ENCODE results near the gene CHAF1A.

Gene CHAF1A

GRCh38 chr19:4406626-4407025, 4.2 kb downstream of the CHAF1A start:
- Histone ChIP-seq H3K9ac (ENCODE audit: low read depth, low read length) (no peak overlapping the region), H3K9me3 (ENCODE audit: insufficient read depth, low read length, severe bottlenecking) (no peaks in the 10 kb centered on the region), H2AFZ (ENCODE audit: low read depth, low read length) (no peak overlapping the region), H3K27ac (ENCODE audit: low read length) (no peak overlapping the region), H4K20me1 (ENCODE audit: insufficient read depth, low read length) (peaks cover 70% of the 10 kb centered on the region), H3K79me2 (ENCODE audit: insufficient read depth, low read length) (peaks cover 91% of the 10 kb centered on the region), H3K27me3 (ENCODE audit: insufficient read depth, low read length, poor library complexity) (no peaks in the 10 kb centered on the region), H3K4me3 (ENCODE audit: low read depth in 1 of 2, low read length in 2 of 2) (no peak overlapping the region), H3K4me1 (ENCODE audit: insufficient read depth, low read length) (peaks cover 37% of the 10 kb centered on the region), H3K36me3 (ENCODE audit: insufficient read depth, low read length) (peaks cover 72% of the 10 kb centered on the region), H3K4me2 (ENCODE audit: insufficient read depth, low read length) (no peak overlapping the region; the same call in 1 of the 2 replicates)
- no peak for DNase-seq
- ATAC-seq (ENCODE audit: insufficient read depth, low read depth): no peak
- TF ChIP-seq EZH2 (IDR thresholded peaks at IDR 0.05; ENCODE audit: borderline replicate concordance, low read depth, low read length, severe bottlenecking): no peak
- no peak for TF ChIP-seq CTCF (IDR thresholded peaks at IDR 0.05; ENCODE audit: borderline replicate concordance, extremely low read depth, low read length, poor library complexity, severe bottlenecking)

- H3K79me2 ChIP-seq (ENCODE audit: insufficient read depth, low read length): peaks cover 99% of the 10 kb centered on the region
- no peak overlapping the region for H3K4me3 ChIP-seq (ENCODE audit: low read depth in 1 of 2, low read length in 2 of 2)
- H3K9me3 ChIP-seq (ENCODE audit: insufficient read depth, low read length, severe bottlenecking): no peaks in the 10 kb centered on the region
- ATAC-seq (ENCODE audit: insufficient read depth, low read depth) (no peak), DNase-seq (no peak)
- H3K9ac ChIP-seq (ENCODE audit: low read depth, low read length): no peak overlapping the region
- peaks cover 84% of the 10 kb centered on the region for H3K36me3 ChIP-seq (ENCODE audit: insufficient read depth, low read length)
- no peaks in the 10 kb centered on the region for H3K27me3 ChIP-seq (ENCODE audit: insufficient read depth, low read length, poor library complexity)
- no peak for TF ChIP-seq CTCF (IDR thresholded peaks at IDR 0.05; ENCODE audit: borderline replicate concordance, extremely low read depth, low read length, poor library complexity, severe bottlenecking)
- no peak for TF ChIP-seq EZH2 (IDR thresholded peaks at IDR 0.05; ENCODE audit: borderline replicate concordance, low read depth, low read length, severe bottlenecking)
- no peak overlapping the region; the same call in 1 of the 2 replicates for H3K27ac ChIP-seq (ENCODE audit: low read length)
- H4K20me1 ChIP-seq (ENCODE audit: insufficient read depth, low read length): peaks cover 84% of the 10 kb centered on the region
- no peak overlapping the region for H3K4me2 ChIP-seq (ENCODE audit: insufficient read depth, low read length)
- H2AFZ ChIP-seq (ENCODE audit: low read depth, low read length): no peak overlapping the region
- H3K4me1 ChIP-seq (ENCODE audit: insufficient read depth, low read length): peaks cover 21% of the 10 kb centered on the region
These were observed 6.9 kb downstream of the CHAF1A start for GRCh38 chr19:4409123-4409933.

GRCh38 chr19:4413588-4413987, 11.1 kb downstream of the CHAF1A start:
- Histone ChIP-seq H3K9ac (ENCODE audit: low read depth, low read length) (no peak overlapping the region), H3K9me3 (ENCODE audit: insufficient read depth, low read length, severe bottlenecking) (no peaks in the 10 kb centered on the region), H3K4me3 (ENCODE audit: low read depth in 1 of 2, low read length in 2 of 2) (no peak overlapping the region), H2AFZ (ENCODE audit: low read depth, low read length) (no peak overlapping the region), H3K4me2 (ENCODE audit: insufficient read depth, low read length) (no peak overlapping the region), H3K27me3 (ENCODE audit: insufficient read depth, low read length, poor library complexity) (no peaks in the 10 kb centered on the region), H3K36me3 (ENCODE audit: insufficient read depth, low read length) (peaks cover 97% of the 10 kb centered on the region), H3K79me2 (ENCODE audit: insufficient read depth, low read length) (peaks cover 98% of the 10 kb centered on the region), H3K27ac (ENCODE audit: low read length) (no peak overlapping the region), H4K20me1 (ENCODE audit: insufficient read depth, low read length) (peaks cover 88% of the 10 kb centered on the region), H3K4me1 (ENCODE audit: insufficient read depth, low read length) (no peaks in the 10 kb centered on the region)
- DNase-seq (no peak), ATAC-seq (ENCODE audit: insufficient read depth, low read depth) (no peak)
- no peak for TF ChIP-seq EZH2 (IDR thresholded peaks at IDR 0.05; ENCODE audit: borderline replicate concordance, low read depth, low read length, severe bottlenecking)
- no peak for TF ChIP-seq CTCF (IDR thresholded peaks at IDR 0.05; ENCODE audit: borderline replicate concordance, extremely low read depth, low read length, poor library complexity, severe bottlenecking)
